NCI-H2029 (cell line): ENCODE data around the gene GRIFIN.
"Not testable (repeated sequence)": the region's sequence is repeated elsewhere in the genome, so short reads cannot be mapped to it uniquely, and the experiment has no call there.

ENCODE experiments used
- DNase-seq: peaks from one replicate; lab custom pipeline; 2025; lab: John Stamatoyannopoulos, UW

GRIFIN gene

GRCh38 chr7:2478399-2478785 lies 2.2 kb upstream of the GRIFIN start:
- DNase-seq: peak; percentile 55

GRCh38 chr7:2477447-2478398 lies 1.5 kb upstream of the GRIFIN start:
- peak; percentile 13 for DNase-seq

- no peak for DNase-seq
Measured at GRCh38 chr7:2476776-2477446, 713 bp upstream of the GRIFIN start.

GRCh38 chr7:2475678-2476015 lies 551 bp downstream of the GRIFIN start:
- DNase-seq: no peak

- DNase-seq: no peak
Measured at GRCh38 chr7:2474813-2475677, 1.2 kb downstream of the GRIFIN start.

- no peak for DNase-seq
Measured at GRCh38 chr7:2474224-2474623, 2.0 kb downstream of the GRIFIN start.

- DNase-seq: no peak
Measured at GRCh38 chr7:2473496-2474180, 2.6 kb downstream of the GRIFIN start.

GRCh38 chr7:2472739-2473138 lies 3.5 kb downstream of the GRIFIN start:
- no peak for DNase-seq

- peak; percentile 37 for DNase-seq
Measured at GRCh38 chr7:2471396-2471795, 4.8 kb downstream of the GRIFIN start.

- no peak for DNase-seq
Measured at GRCh38 chr7:2471022-2471329, 5.2 kb downstream of the GRIFIN start.

- DNase-seq: no peak
Measured at GRCh38 chr7:2470204-2471021, 5.8 kb downstream of the GRIFIN start.

- DNase-seq: not testable (repeated sequence)
Measured at GRCh38 chr7:2469460-2470203, 6.6 kb downstream of the GRIFIN start.

- DNase-seq: no peak
Measured at GRCh38 chr7:2468227-2468626, 8.0 kb downstream of the GRIFIN start.

- DNase-seq: no peak
Measured at GRCh38 chr7:2466675-2467074, 9.5 kb downstream of the GRIFIN start.

GRCh38 chr7:2465928-2466327 lies 10.3 kb downstream of the GRIFIN start:
- no peak for DNase-seq

- DNase-seq: no peak
Measured at GRCh38 chr7:2462731-2463130, 13.5 kb downstream of the GRIFIN start.

GRCh38 chr7:2461268-2462026 lies 14.8 kb downstream of the GRIFIN start:
- no peak for DNase-seq

GRCh38 chr7:2460641-2461040 lies 15.6 kb downstream of the GRIFIN start:
- no peak for DNase-seq

GRCh38 chr7:2460188-2460587 lies 16.0 kb downstream of the GRIFIN start:
- DNase-seq: no peak

GRCh38 chr7:2459674-2460073 lies 16.5 kb downstream of the GRIFIN start:
- no peak for DNase-seq
